ENCODE measurements around the gene CAPZB.

The CAPZB gene

DNA sequence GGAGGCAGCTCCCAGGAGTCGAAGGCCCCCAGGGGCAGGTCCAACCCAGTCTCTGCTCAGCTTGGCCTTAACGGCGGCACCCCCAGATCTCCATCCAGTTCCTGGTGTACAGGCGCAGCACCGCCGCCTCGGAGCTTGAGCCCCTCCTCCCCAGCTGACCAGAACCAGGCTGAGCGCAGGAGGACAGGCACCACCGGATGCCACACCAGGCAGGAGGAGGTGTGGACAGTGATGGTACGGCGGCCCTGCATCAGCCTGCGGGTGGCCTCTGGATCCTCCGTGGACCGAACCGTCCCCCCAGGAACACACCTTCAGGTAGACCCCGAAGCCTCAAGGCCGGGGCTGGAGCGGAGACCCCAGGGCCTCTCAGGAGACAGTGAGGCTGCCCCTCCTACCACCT lies 156.9 kb downstream of the CAPZB start:
- no peak for DNase-seq (ENCODE audit: low read depth in 2 of 2)

GRCh38 chr1:19327736-19328135 lies 157.6 kb downstream of the CAPZB start:
- no peak for DNase-seq (ENCODE audit: low read depth in 2 of 2)

DNA sequence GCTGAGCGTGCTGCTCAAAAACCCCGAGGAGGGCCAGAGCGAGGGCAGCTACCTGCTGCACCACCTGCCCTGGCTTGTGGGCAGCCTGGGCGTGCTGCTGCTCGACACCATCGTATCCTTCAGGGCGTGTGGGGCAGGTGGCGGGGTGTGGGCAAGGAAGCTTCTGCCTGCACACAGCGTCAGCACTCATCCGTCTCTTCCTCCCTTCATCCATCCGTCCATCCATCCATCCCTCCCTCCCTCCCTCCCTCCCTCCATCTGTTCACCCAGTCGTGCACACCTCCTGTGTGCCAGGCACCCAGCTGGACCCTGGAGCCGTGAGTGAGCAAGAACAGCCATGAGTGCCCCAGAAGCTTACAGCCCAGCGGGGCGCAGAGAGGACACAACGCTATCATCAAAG lies 158.0 kb downstream of the CAPZB start:
- DNase-seq (ENCODE audit: low read depth in 2 of 2) = no peak

GRCh38 chr1:19326748-19327065 lies 158.6 kb downstream of the CAPZB start:
- DNase-seq (ENCODE audit: low read depth in 2 of 2) = no peak

- DNase-seq (ENCODE audit: low read depth in 2 of 2) = no peak
Measured at GRCh38 chr1:19325958-19326747, 159.2 kb downstream of the CAPZB start.

DNA sequence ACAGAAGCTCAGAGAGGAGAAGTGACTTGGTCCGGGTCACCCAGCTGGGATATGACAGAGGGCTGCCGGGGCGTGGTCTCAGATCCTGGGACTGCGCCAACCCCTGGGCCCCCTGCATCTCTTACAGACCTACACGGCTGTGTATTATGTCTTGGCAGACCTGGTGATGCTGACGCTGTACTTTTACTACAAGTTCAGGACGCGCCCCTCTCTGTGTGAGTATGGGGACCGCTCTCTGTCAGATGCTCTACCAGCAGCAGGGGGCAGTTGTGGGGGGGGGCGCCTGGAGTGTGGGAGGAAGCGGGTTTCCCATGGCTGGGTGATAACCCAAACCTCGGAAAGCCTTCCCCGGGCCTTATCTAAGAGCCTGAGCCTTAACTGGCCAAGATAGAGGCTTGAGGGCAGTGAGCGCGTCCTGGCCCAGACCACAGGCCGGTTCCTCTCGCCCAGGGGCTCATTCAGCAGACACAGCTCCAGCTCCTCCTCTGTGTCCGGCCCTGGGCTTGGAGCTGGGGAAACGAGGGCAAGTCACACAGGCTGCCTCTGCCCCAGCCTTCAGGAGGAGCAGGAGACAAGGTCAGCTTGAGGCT lies 159.9 kb downstream of the CAPZB start:
- no peak for DNase-seq (ENCODE audit: low read depth in 2 of 2)

- DNase-seq (ENCODE audit: low read depth in 2 of 2) = no peak
Measured at GRCh38 chr1:19324665-19324990, 160.7 kb downstream of the CAPZB start.

GRCh38 chr1:19323987-19324664 lies 161.2 kb downstream of the CAPZB start:
- no peak for DNase-seq (ENCODE audit: low read depth in 2 of 2)

- no peak for DNase-seq (ENCODE audit: low read depth in 2 of 2)
Measured at GRCh38 chr1:19322481-19322880, 162.9 kb downstream of the CAPZB start.

GRCh38 chr1:19321071-19321470 lies 164.3 kb downstream of the CAPZB start:
- no peak for DNase-seq (ENCODE audit: low read depth in 2 of 2)

GRCh38 chr1:19319196-19319595 lies 166.1 kb downstream of the CAPZB start:
- no peak for DNase-seq (ENCODE audit: low read depth in 2 of 2)

DNA sequence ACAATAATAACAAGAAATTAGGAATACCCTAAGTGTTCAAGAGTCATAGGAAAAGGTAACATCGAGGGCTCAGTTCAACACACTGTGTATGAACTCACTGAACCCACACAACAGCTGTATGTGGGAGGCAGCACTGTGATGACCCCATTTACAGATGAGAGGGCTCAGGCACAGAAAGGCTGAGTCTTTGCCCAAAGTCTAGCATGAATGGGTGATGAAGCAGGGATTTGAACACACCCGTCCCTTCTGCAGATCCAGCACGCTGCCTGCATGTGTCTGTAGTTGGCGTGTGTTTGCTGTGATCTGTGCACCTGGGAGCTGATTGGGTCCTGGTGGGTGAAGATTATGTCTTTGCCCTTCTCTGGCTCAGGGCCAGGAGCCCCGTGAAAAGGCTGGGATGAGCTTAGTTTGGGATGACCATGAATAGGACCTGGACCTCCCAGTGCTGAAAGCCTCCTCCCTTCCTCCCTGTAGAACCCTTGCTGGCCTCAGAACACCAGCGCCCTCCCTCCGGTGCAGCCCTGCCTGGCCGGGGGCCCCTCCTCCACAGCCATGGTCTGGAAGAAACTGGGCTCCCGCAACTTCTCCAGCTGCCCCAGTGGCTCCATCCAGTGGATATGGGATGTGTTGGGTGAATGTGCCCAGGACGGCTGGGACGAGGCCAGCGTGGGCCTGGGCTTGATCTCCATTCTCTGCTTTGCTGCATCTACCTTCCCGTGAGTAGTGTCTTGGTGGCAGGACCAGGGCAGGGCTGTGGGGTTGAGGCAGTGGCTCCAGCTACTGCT lies 168.0 kb downstream of the CAPZB start:
- no peak for DNase-seq (ENCODE audit: low read depth in 2 of 2)

- no peak for DNase-seq (ENCODE audit: low read depth in 2 of 2)
Measured at GRCh38 chr1:19315378-19316198, 169.8 kb downstream of the CAPZB start.

GRCh38 chr1:19313961-19314882 lies 171.1 kb downstream of the CAPZB start:
- no peak for DNase-seq (ENCODE audit: low read depth in 2 of 2)

GRCh38 chr1:19313636-19313959 lies 171.7 kb downstream of the CAPZB start:
- DNase-seq (ENCODE audit: low read depth in 2 of 2) = no peak

DNA sequence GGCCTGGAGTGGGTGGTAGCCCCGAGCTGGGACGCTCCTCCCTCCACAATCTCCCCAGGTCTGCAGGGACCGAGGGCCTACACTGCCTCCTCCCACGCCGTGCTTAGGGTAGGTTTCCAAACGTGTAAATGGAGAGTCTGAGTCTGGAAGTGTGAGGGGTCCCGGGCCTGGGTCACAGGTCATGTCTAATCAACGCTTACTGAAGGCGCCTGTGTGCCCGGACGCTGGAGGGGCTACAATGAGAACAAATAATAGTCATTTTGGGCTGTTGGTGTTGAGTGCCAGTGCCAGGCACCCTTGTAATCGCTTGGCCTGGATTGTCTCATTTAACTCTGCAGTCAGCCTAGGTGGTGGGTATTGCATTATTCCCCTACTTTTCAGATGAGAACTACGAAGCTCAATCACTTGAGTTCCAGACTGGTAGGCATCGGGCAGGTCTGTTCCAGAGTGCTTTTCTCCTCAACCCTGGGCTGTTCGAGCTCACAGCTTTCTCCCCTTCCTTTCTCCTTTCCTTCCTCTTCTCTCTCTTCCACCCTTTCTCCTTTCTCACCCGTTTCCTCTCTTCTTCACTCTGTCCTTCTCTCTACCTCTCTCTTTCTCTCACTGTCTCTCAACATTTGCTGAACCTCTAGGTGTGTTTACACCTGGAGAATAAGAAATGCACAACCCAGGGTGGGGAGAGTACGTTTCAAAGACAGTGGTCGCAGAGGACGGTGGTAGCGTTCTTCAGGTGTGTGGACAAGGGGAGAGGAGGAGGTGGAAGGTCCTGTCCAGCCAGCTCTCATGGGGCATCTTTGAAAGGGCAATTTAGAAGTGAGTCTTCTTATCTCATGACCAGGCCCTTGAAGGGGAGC lies 172.3 kb downstream of the CAPZB start:
- no peak for DNase-seq (ENCODE audit: low read depth in 2 of 2)

DNA sequence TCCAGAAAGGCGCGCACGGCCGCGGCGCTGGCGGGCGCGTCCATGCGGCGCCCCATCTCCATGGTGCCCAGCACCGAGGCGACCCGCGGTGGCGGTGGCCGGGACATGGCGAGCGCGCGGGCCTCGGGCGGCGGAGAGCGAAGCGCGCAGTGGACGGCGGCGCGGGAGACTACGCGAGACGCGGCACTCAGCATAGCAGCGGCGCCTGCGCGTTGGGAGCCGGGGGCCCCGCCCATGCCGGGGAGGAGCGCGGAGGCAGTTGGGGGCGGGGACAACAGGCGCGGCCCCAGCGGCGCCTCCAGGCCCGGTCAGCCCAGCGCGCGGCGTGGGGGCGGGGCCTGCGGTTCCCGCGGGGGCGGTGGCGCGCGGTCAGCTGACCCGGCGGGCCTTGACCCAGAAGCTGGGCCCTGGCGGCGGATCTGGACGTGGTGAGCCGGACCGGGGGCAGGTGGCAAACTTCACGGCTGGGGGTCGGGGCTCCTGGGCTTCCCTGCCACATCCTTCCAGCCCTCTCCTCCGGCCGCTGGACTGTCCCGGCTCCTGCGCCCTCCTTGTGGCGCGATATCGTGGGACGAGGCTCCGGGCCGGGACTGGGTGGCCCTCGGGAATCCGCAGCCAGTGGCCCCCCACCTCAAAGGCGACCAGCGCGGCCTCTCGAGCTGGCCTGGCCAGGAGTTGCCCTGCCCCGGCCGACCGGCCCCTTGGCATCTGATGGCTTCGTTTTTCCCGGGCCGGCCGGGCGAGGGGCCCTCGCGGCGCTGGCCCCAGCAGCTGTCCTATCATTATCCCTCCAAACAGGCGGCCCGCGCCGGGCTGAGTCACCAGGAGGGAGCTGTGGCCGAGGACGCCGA lies 173.2 kb downstream of the CAPZB start, which contains the start of the genes AKR7A2 and SLC66A1:
AKR7A2 (minus strand) TSS at position 214 of the 851 bp plus-strand sequence; CDS start at position 194, 20 bp downstream.
SLC66A1 (plus strand) TSS at position 396 of the 851 bp plus-strand sequence. CDS start 5,352 bp downstream, outside the sequence.
- peak; percentile 80 to 81 for DNase-seq (ENCODE audit: low read depth in 2 of 2)

- DNase-seq (ENCODE audit: low read depth in 2 of 2) = no peak
Measured at GRCh38 chr1:19311503-19311930, 173.8 kb downstream of the CAPZB start.
